GM12878 (cell line): ENCODE data around the gene ZNF800. TPM values are rescaled to one million over a fixed set of nuclear protein-coding genes. Genes with fewer than 3 reads are reported as not detected.

ENCODE experiments used
- CBX5 ChIP-seq: sonication (generic); IDR thresholded peaks from 2 replicates; pipeline ENCODE4 v1.6.1; 2016; ENCODE audit warnings: low read depth, moderate library complexity, mild to moderate bottlenecking, inconsistent platforms
- CHD2 ChIP-seq: IDR thresholded peaks from 2 replicates; pipeline ENCODE4 v1.6.1; 2011; ENCODE audit warnings: low read depth, low read length, improper control_type of control experiment, borderline replicate concordance
- ETV6 ChIP-seq, 2 experiments: fragments of 450-650 bp in 1 of 2; IDR thresholded peaks in 1 of 2; conservative IDR thresholded peaks in 1 of 2; 2 replicates each; pipeline ENCODE4 v1.6.1; 2014; ENCODE audit warnings: antibody characterized with exemption in 1 of 2, borderline replicate concordance in 1 of 2, low read depth in 1 of 2, mild to moderate bottlenecking in 1 of 2, moderate library complexity in 1 of 2
- HDGF ChIP-seq: fragments of 450-650 bp; IDR thresholded peaks from 2 replicates; pipeline ENCODE4 v1.6.1; 2016; ENCODE audit warnings: antibody characterized with exemption
- NR2C2 ChIP-seq: IDR thresholded peaks from 2 replicates; pipeline ENCODE4 v1.6.1; 2011; ENCODE audit warnings: borderline replicate concordance, low read depth; ENCODE audit not compliant: control insufficient read depth, insufficient read length
- RBBP5 ChIP-seq: fragments of 200-600 bp; sonication (generic); conservative IDR thresholded peaks from 2 replicates; pipeline ENCODE4 v1.6.1; 2016
- REST ChIP-seq: IDR thresholded peaks from 2 replicates; pipeline ENCODE4 v1.6.1; 2012; ENCODE audit warnings: mild to moderate bottlenecking, low read depth, low read length
- SIN3A ChIP-seq: IDR thresholded peaks from 2 replicates; pipeline ENCODE4 v1.6.1; 2012; ENCODE audit warnings: low read depth, low read length, improper control_type of control experiment
- SMAD1 ChIP-seq: fragments of 450-650 bp; IDR thresholded peaks from 2 replicates; pipeline ENCODE4 v1.6.1; 2018; ENCODE audit warnings: mild to moderate bottlenecking, low read depth; ENCODE audit not compliant: partially characterized antibody
- WRNIP1 ChIP-seq: IDR thresholded peaks from 2 replicates; pipeline ENCODE4 v1.6.1; 2011; ENCODE audit warnings: low read depth, low read length, improper control_type of control experiment, borderline replicate concordance
- ZBTB40 ChIP-seq: fragments of 450-650 bp; IDR thresholded peaks from 2 replicates; pipeline ENCODE4 v1.6.1; 2016; ENCODE audit warnings: mild to moderate bottlenecking, moderate library complexity, borderline replicate concordance
- polyA plus RNA-seq, 11 experiments: library from polyadenylated mRNA; depleted of rRNA in 4 of 11; unstranded in 6 of 11; stranded (reverse) in 5 of 11; fragments of >200 nt; fragmentation: Nextera tagmentation in 4 of 11; fragmentation: Illumina TruSeq in 1 of 11; extraction: Ambion mirVana in 4 of 11; extraction: Trizol in 1 of 11; gene quantifications; 1 replicate in 1 of 11; 2 replicates in 10 of 11; pipeline versions ENCODE4 v1.2.1 to v1.2.3, GENCODE V29; 2011 to 2016; ENCODE audit warnings: inconsistent platforms in 2 of 11, missing spikeins in 2 of 11, low read depth in 1 of 11
- total RNA-seq, 4 experiments: library from RNA; depleted of rRNA in 3 of 4; stranded (reverse); fragments of >200 nt in 3 of 4; fragmentation: Illumina TruSeq in 1 of 4; extraction: Trizol in 1 of 4; gene quantifications; 2 replicates each; pipeline versions ENCODE4 v1.2.1 to v1.2.3, GENCODE V29; 2013 to 2021

Gene ZNF800
- total and polyA plus RNA-seq, 10 of the 15 experiments (the other 5 are each of a cell fraction or from before 2014, with no cell fraction given) = 6.8 to 33.9 (median 23.8) TPM

GRCh38 chr7:127437837-127438236, 45.3 kb upstream of the ZNF800 start (continued):
- TF ChIP-seq REST = no peak
- TF ChIP-seq SIN3A = no peak
- no peak for TF ChIP-seq WRNIP1
- TF ChIP-seq NR2C2 = no peak
- TF ChIP-seq RBBP5 = no peak
- TF ChIP-seq CHD2 = no peak
- no peak for TF ChIP-seq SMAD1
- TF ChIP-seq ETV6 (conservative IDR thresholded peaks at IDR 0.05 in 1 of 2, IDR thresholded peaks at IDR 0.05 in 1 of 2; ENCODE audit: borderline replicate concordance in 1 of 2, low read depth in 1 of 2) = no peak
- TF ChIP-seq CBX5 = no peak
- no peak for TF ChIP-seq HDGF
- TF ChIP-seq ZBTB40 = no peak
